IPS-18a (cell line): ENCODE results near the gene SHCBP1L.

Experiments used
- H3K27ac ChIP-seq: one replicate; pipeline ENCODE4 v1.5.1; 2013; ENCODE audit warnings: low read length
- H3K27me3 ChIP-seq: one replicate; pipeline ENCODE4 v1.6.1; 2013; ENCODE audit warnings: mild to moderate bottlenecking, low read length; ENCODE audit not compliant: control insufficient read depth, insufficient read depth
- H3K36me3 ChIP-seq: one replicate; pipeline ENCODE4 v1.6.1; 2013; ENCODE audit warnings: low read depth, low read length; ENCODE audit not compliant: control insufficient read depth
- H3K4me1 ChIP-seq: one replicate; pipeline ENCODE4 v1.6.1; 2013; ENCODE audit warnings: low read depth, low read length; ENCODE audit not compliant: control insufficient read depth
- H3K4me3 ChIP-seq: one replicate; pipeline ENCODE4 v1.5.1; 2013; ENCODE audit warnings: low read length
- H3K9ac ChIP-seq: one replicate; pipeline ENCODE4 v1.6.1; 2013; ENCODE audit warnings: mild to moderate bottlenecking, low read length, moderate library complexity
- H3K9me3 ChIP-seq: one replicate; pipeline ENCODE4 v1.6.1; 2013; ENCODE audit warnings: low read depth, low read length; ENCODE audit not compliant: control insufficient read depth

Gene SHCBP1L

GRCh38 chr1:182978151-182978853, 25.3 kb upstream of the SHCBP1L start:
- Histone ChIP-seq H3K27me3 (no peaks in the 10 kb centered on the region), H3K27ac (no peak overlapping the region), H3K9ac (no peak overlapping the region), H3K4me1 (no peaks in the 10 kb centered on the region), H3K4me3 (no peak overlapping the region), H3K36me3 (no peaks in the 10 kb centered on the region), H3K9me3 (no peaks in the 10 kb centered on the region)

GRCh38 chr1:182977480-182977879, 24.5 kb upstream of the SHCBP1L start:
- H3K4me1 ChIP-seq: no peaks in the 10 kb centered on the region
- no peak overlapping the region for H3K9ac ChIP-seq
- H3K4me3 ChIP-seq: no peak overlapping the region
- no peaks in the 10 kb centered on the region for H3K27me3 ChIP-seq
- H3K9me3 ChIP-seq: no peaks in the 10 kb centered on the region
- H3K36me3 ChIP-seq: no peaks in the 10 kb centered on the region
- H3K27ac ChIP-seq: no peak overlapping the region

DNA sequence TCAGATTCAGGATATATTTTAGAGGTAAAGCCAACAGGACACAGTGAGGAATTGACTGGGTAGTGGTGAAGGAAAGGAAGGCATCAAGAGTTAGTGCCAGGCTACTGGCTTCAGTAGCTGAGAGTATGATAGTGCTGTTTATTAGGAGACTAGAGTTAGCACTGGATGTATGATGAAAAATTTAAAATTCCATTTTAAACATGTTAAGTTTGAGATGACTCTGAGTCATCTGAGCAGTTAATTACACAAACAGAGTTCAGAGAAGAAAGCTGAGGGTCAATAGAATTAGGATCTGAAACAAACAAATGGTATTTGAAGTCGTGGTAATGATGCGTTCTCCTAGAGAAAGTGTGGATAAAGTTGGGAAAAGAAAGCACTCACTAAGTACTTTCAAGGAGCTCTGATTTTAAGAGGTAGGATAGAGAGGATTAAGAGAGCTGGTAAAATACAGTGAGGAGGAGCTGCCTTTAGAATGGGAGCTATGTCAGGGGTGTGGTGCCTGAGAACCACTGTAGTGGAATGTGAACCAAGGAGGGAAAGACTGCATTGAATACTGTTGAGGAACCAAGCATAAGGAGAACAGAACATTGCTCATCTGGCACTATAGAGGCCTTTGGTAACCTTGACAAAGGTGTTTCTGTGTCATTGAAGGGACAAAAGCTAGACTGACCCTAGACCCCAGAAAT, 21.7 kb upstream of the SHCBP1L start:
- H3K27ac ChIP-seq: no peak overlapping the region
- H3K4me1 ChIP-seq: no peaks in the 10 kb centered on the region
- H3K27me3 ChIP-seq: no peaks in the 10 kb centered on the region
- H3K4me3 ChIP-seq: no peak overlapping the region
- no peak overlapping the region for H3K9ac ChIP-seq
- H3K9me3 ChIP-seq: no peaks in the 10 kb centered on the region
- H3K36me3 ChIP-seq: no peaks in the 10 kb centered on the region

GRCh38 chr1:182972829-182973228, 19.9 kb upstream of the SHCBP1L start:
- no peaks in the 10 kb centered on the region for H3K36me3 ChIP-seq
- no peak overlapping the region for H3K9ac ChIP-seq
- no peak overlapping the region for H3K27ac ChIP-seq
- no peaks in the 10 kb centered on the region for H3K27me3 ChIP-seq
- no peak overlapping the region for H3K4me3 ChIP-seq
- no peaks in the 10 kb centered on the region for H3K4me1 ChIP-seq
- H3K9me3 ChIP-seq: no peaks in the 10 kb centered on the region

DNA sequence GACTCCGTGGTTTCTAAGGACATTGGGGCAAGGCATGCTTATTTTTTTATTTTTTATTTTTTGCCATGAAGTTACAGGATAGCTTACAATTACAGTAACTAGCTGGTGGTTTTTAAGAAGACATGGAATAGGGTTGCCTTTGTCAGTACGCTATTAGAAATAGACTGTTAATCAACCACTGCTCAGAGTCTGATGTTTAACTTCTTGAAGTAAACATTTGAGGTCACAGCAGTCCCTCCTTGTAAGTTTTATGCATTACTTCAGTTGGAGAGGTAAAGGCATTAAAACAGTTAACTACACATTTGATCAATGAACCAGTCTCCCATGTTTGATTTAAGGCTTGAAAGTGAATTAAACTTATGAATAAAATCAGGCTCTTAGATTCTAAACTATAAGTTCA, 19.3 kb upstream of the SHCBP1L start:
- Histone ChIP-seq H3K27me3 (no peaks in the 10 kb centered on the region), H3K9ac (no peak overlapping the region), H3K9me3 (no peaks in the 10 kb centered on the region), H3K27ac (no peak overlapping the region), H3K4me1 (no peaks in the 10 kb centered on the region), H3K36me3 (no peaks in the 10 kb centered on the region), H3K4me3 (no peak overlapping the region)

DNA sequence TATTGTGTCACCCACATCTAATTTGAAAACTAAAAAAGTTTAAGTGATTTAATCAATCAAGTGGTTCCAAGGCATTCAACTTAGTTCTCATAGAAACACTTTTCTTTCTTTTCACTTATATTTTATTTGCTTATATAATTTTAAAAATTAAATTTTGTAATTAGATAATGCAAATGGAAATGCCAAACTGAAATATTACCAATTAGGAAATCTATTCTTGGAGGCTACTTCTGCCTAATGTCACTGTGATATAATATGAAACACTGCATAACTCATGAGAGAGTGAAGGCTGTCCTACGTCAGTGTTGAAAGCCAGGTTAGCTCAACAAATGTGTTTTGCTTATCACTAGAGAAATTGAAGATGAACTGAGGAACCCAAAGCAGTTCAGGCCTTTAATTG, 18.3 kb upstream of the SHCBP1L start:
- Histone ChIP-seq H3K27me3 (no peaks in the 10 kb centered on the region), H3K27ac (no peak overlapping the region), H3K4me1 (no peaks in the 10 kb centered on the region), H3K9me3 (no peaks in the 10 kb centered on the region), H3K9ac (no peak overlapping the region), H3K4me3 (no peak overlapping the region), H3K36me3 (no peaks in the 10 kb centered on the region)

- no peak overlapping the region for H3K9ac ChIP-seq
- H3K27ac ChIP-seq: no peak overlapping the region
- no peaks in the 10 kb centered on the region for H3K36me3 ChIP-seq
- H3K4me3 ChIP-seq: no peak overlapping the region
- H3K4me1 ChIP-seq: no peaks in the 10 kb centered on the region
- no peaks in the 10 kb centered on the region for H3K9me3 ChIP-seq
- no peaks in the 10 kb centered on the region for H3K27me3 ChIP-seq
Observed at GRCh38 chr1:182968836-182969734, 16.1 kb upstream of the SHCBP1L start.

- Histone ChIP-seq H3K4me1 (no peaks in the 10 kb centered on the region), H3K27ac (no peak overlapping the region), H3K27me3 (no peaks in the 10 kb centered on the region), H3K4me3 (no peak overlapping the region), H3K9ac (no peak overlapping the region), H3K36me3 (no peaks in the 10 kb centered on the region), H3K9me3 (no peaks in the 10 kb centered on the region)
Observed at GRCh38 chr1:182968151-182968741, 15.3 kb upstream of the SHCBP1L start.

DNA sequence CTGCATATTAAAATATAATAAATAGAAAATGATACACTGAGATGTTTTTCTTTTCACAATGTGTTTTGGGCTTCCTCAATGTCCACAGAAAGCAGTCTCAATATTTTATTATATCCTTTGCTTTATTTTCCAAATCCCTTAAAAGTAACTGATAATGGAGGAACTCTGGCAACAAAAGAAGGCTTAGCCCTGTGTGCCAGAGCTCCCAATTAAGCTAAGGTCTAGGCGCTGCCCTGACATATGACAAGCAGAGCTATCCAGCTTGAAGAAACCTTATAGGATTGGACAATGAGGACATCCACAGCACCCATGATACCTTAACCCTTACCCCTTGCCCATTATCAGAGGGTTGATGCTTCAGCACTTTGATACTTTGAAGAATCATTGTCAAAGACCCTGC, 12.9 kb upstream of the SHCBP1L start:
- Histone ChIP-seq H3K27ac (no peak overlapping the region), H3K4me3 (no peak overlapping the region), H3K9ac (no peak overlapping the region), H3K9me3 (no peaks in the 10 kb centered on the region), H3K27me3 (no peaks in the 10 kb centered on the region), H3K4me1 (peaks cover 5% of the 10 kb centered on the region), H3K36me3 (no peaks in the 10 kb centered on the region)

GRCh38 chr1:182965096-182965495, 12.1 kb upstream of the SHCBP1L start:
- Histone ChIP-seq H3K27me3 (no peaks in the 10 kb centered on the region), H3K36me3 (no peaks in the 10 kb centered on the region), H3K9ac (no peak overlapping the region), H3K4me3 (no peak overlapping the region), H3K9me3 (no peaks in the 10 kb centered on the region), H3K4me1 (peaks cover 5% of the 10 kb centered on the region), H3K27ac (no peak overlapping the region)

DNA sequence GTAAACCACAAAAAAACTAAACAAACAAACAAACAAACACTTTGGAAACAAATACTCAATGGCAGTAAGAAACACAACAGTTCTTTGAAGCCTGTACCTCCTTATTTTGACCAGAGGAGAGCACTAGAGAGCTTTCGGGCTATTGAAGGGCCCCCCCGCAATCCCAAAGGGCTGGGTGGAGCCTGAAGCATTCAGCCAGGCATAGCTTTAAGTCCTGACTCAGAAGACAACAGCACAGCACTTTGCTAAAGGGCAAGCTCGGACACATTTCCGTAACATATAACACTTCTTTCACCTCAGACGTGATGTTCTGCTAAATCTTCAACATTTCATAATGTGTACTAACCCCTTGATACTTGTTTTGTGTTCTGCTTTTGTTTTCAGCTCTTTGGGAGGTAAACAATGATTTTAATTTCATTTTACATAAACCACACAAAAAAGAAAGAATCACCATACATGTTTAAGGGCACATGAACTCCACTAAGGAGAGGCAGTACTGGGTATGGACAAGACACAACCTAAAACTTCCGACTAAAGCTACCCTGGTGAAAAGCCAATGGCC, 9.7 kb upstream of the SHCBP1L start:
- Histone ChIP-seq H3K9ac (no peak overlapping the region), H3K9me3 (no peaks in the 10 kb centered on the region), H3K4me1 (peaks cover 17% of the 10 kb centered on the region), H3K27me3 (no peaks in the 10 kb centered on the region), H3K36me3 (no peaks in the 10 kb centered on the region), H3K27ac (peak overlapping the region; percentile 36), H3K4me3 (peak overlapping the region; percentile 23)
